Measurements from ENCODE around the gene VEZT. TPM values are rescaled to one million over a fixed set of nuclear protein-coding genes. Genes with fewer than 3 reads are reported as not detected.

Gene VEZT
- total RNA-seq, 1 donor from 2014 or later = 148 TPM

GRCh38 chr12:95241761-95242506 lies 24.3 kb downstream of the VEZT start:
- TF ChIP-seq, protein P1, sequence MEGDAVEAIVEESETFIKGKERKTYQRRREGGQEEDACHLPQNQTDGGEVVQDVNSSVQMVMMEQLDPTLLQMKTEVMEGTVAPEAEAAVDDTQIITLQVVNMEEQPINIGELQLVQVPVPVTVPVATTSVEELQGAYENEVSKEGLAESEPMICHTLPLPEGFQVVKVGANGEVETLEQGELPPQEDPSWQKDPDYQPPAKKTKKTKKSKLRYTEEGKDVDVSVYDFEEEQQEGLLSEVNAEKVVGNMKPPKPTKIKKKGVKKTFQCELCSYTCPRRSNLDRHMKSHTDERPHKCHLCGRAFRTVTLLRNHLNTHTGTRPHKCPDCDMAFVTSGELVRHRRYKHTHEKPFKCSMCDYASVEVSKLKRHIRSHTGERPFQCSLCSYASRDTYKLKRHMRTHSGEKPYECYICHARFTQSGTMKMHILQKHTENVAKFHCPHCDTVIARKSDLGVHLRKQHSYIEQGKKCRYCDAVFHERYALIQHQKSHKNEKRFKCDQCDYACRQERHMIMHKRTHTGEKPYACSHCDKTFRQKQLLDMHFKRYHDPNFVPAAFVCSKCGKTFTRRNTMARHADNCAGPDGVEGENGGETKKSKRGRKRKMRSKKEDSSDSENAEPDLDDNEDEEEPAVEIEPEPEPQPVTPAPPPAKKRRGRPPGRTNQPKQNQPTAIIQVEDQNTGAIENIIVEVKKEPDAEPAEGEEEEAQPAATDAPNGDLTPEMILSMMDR (IDR thresholded peaks at IDR 0.05; ENCODE audit: partially characterized antibody, unreplicated experiment) = no peak
- no peaks in the 10 kb centered on the region for H3K27me3 Mint-ChIP-seq (ENCODE audit: unreplicated experiment)
- DNase-seq = no peak
- H3K4me1 Mint-ChIP-seq (ENCODE audit: low read depth, unreplicated experiment) = peaks cover 10% of the 10 kb centered on the region
- peaks cover 6% of the 10 kb centered on the region for H3K9me3 Mint-ChIP-seq (ENCODE audit: unreplicated experiment)
- no peak overlapping the region for H3K27ac Mint-ChIP-seq (ENCODE audit: unreplicated experiment)
- H3K4me3 Mint-ChIP-seq (ENCODE audit: unreplicated experiment) = no peak overlapping the region
- peaks cover 9% of the 10 kb centered on the region for H3K36me3 Mint-ChIP-seq (ENCODE audit: unreplicated experiment)

DNA sequence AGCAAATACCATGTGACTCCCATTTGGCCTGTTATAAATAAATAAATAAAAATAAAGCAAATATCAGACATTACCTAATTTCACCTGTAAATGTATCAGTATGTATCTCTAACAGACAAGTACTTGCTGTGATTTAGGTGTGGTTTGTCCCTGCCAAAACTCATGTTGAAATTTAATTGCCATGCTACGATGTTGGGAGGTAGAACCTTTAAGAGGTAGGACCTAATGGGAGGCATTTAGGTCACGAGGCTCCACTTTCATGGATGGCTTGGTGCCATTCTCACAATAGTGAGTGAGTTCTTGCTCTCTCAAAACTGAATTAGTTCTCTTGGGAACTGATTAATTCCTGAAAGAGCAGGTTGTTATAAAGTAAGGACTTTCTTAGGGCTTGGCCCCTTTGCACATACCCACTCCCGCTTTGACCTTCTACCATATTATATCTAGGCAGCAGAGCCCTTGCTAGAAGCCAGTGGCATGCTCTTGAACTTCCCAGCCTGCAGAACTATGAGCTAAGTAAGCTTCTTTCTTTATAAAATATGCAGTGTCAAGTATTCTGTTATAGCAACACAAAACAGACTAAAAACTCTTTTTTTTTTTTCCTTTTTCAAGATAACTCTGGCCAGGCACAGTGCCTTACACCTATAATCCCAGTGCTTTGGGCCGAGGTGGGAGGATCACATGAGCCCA lies 26.0 kb downstream of the VEZT start:
- Mint-ChIP-seq H3K4me3 (ENCODE audit: unreplicated experiment) (no peak overlapping the region), H3K36me3 (ENCODE audit: unreplicated experiment) (no peaks in the 10 kb centered on the region), H3K27me3 (ENCODE audit: unreplicated experiment) (no peaks in the 10 kb centered on the region), H3K9me3 (ENCODE audit: unreplicated experiment) (peaks cover 3% of the 10 kb centered on the region), H3K27ac (ENCODE audit: unreplicated experiment) (no peak overlapping the region), H3K4me1 (ENCODE audit: low read depth, unreplicated experiment) (peaks cover 9% of the 10 kb centered on the region)
- no peak for DNase-seq
- TF ChIP-seq, protein P1 (IDR thresholded peaks at IDR 0.05; ENCODE audit: partially characterized antibody, unreplicated experiment) = no peak

DNA sequence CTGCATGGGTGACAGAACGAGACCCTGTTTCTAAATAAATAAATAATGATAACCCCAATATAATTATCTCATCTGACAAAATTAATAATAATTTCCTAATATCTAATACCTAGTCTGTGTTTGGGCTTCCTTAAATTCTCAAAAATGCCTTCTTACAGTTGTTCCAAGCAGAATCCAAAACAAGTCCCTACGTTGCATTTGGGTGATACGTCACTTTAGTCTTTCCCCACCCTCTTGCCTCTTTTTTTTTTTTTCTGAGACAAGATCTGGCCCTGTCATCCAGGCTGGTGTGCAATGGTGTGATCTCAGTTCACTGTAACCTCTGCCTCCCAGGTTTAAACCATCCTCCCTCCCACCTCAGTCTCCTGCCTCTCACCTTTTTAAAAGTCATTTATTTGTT lies 26.7 kb downstream of the VEZT start:
- H3K9me3 Mint-ChIP-seq (ENCODE audit: unreplicated experiment) = peaks cover 3% of the 10 kb centered on the region
- no peak for DNase-seq
- H3K36me3 Mint-ChIP-seq (ENCODE audit: unreplicated experiment) = no peaks in the 10 kb centered on the region
- H3K4me1 Mint-ChIP-seq (ENCODE audit: low read depth, unreplicated experiment) = peaks cover 7% of the 10 kb centered on the region
- H3K27ac Mint-ChIP-seq (ENCODE audit: unreplicated experiment) = no peak overlapping the region
- TF ChIP-seq, protein P1 (IDR thresholded peaks at IDR 0.05; ENCODE audit: partially characterized antibody, unreplicated experiment) = no peak
- H3K27me3 Mint-ChIP-seq (ENCODE audit: unreplicated experiment) = no peaks in the 10 kb centered on the region
- H3K4me3 Mint-ChIP-seq (ENCODE audit: unreplicated experiment) = no peak overlapping the region

GRCh38 chr12:95248095-95248494 lies 30.5 kb downstream of the VEZT start:
- H3K27ac Mint-ChIP-seq (ENCODE audit: unreplicated experiment) = no peak overlapping the region
- H3K36me3 Mint-ChIP-seq (ENCODE audit: unreplicated experiment) = no peaks in the 10 kb centered on the region
- TF ChIP-seq, protein P1 (IDR thresholded peaks at IDR 0.05; ENCODE audit: partially characterized antibody, unreplicated experiment) = no peak
- H3K27me3 Mint-ChIP-seq (ENCODE audit: unreplicated experiment) = no peaks in the 10 kb centered on the region
- no peak overlapping the region for H3K4me3 Mint-ChIP-seq (ENCODE audit: unreplicated experiment)
- no peak for DNase-seq
- peaks cover 9% of the 10 kb centered on the region for H3K4me1 Mint-ChIP-seq (ENCODE audit: low read depth, unreplicated experiment)
- peaks cover 3% of the 10 kb centered on the region for H3K9me3 Mint-ChIP-seq (ENCODE audit: unreplicated experiment)
